Measurements from ENCODE around the gene ARHGAP11A.

The ARHGAP11A gene

GRCh38 chr15:32637704-32638103 is 22.4 kb downstream of the ARHGAP11A start:
- TF ChIP-seq, protein P1, sequence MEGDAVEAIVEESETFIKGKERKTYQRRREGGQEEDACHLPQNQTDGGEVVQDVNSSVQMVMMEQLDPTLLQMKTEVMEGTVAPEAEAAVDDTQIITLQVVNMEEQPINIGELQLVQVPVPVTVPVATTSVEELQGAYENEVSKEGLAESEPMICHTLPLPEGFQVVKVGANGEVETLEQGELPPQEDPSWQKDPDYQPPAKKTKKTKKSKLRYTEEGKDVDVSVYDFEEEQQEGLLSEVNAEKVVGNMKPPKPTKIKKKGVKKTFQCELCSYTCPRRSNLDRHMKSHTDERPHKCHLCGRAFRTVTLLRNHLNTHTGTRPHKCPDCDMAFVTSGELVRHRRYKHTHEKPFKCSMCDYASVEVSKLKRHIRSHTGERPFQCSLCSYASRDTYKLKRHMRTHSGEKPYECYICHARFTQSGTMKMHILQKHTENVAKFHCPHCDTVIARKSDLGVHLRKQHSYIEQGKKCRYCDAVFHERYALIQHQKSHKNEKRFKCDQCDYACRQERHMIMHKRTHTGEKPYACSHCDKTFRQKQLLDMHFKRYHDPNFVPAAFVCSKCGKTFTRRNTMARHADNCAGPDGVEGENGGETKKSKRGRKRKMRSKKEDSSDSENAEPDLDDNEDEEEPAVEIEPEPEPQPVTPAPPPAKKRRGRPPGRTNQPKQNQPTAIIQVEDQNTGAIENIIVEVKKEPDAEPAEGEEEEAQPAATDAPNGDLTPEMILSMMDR (IDR thresholded peaks at IDR 0.05; ENCODE audit: low read length, missing control alignments): no peak
- no peak for DNase-seq (ENCODE audit: low read depth)
- H3K4me3 ChIP-seq (replicated peaks; ENCODE audit: low read depth, low read length): no peak overlapping the region

- TF ChIP-seq, protein P1 (IDR thresholded peaks at IDR 0.05; ENCODE audit: low read length, missing control alignments): no peak
- peak; percentile 37 for DNase-seq (ENCODE audit: low read depth)
- H3K4me3 ChIP-seq (replicated peaks; ENCODE audit: low read depth, low read length): peak within 1 kb of the TSS; percentile 47
These were observed 26.3 kb downstream of the ARHGAP11A start, which contains the start of gene SCG5 for GRCh38 chr15:32641517-32642059. Gene SCG5, plus strand, starts transcription at chr15:32641710. Its CDS starts 1,883 bp downstream, at chr15:32643593.

DNA sequence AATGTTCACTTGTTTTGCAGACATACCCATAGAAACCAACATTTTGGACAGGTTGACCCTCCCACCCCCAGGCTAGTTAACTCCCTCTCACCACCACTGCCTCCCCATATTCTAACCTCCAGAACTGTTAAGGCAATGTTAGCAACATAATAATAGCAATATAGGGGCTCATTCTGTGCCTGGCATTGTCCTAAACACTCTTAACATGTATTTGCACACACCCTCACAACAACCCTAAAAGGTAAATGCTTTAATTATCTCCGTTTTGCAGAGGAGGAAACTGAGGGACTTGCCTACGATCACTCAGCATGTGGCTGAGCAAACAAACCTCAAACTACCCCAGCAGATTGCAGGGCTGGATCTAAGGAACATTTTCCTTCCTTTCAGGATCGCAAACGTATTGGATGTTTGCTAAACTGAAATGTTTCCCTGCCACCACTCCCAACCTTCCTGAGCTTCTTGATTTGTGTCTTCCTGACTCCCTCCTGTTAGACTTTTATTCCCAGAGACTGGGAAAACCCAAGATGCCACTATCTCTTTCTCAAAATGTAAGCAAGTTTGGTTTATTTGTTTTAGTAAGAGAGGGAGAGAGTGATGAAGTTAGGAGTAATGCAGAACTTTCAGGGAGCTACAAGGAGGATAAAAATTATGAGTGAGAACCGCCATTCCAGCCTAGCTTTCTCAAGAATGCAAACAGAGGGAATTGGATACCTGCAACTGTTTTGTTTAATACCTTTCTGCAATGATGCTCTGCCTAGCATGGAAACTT is 27.5 kb downstream of the ARHGAP11A start:
- DNase-seq (ENCODE audit: low read depth): no peak
- H3K4me3 ChIP-seq (replicated peaks; ENCODE audit: low read depth, low read length): no peak overlapping the region
- TF ChIP-seq, protein P1 (IDR thresholded peaks at IDR 0.05; ENCODE audit: low read length, missing control alignments): no peak

GRCh38 chr15:32643907-32644445 is 28.7 kb downstream of the ARHGAP11A start:
- no peak overlapping the region for H3K4me3 ChIP-seq (replicated peaks; ENCODE audit: low read depth, low read length)
- TF ChIP-seq, protein P1 (IDR thresholded peaks at IDR 0.05; ENCODE audit: low read length, missing control alignments): no peak
- DNase-seq (ENCODE audit: low read depth): no peak

GRCh38 chr15:32646291-32646690 is 31.0 kb downstream of the ARHGAP11A start:
- DNase-seq (ENCODE audit: low read depth): no peak
- H3K4me3 ChIP-seq (replicated peaks; ENCODE audit: low read depth, low read length): no peak overlapping the region
- TF ChIP-seq, protein P1 (IDR thresholded peaks at IDR 0.05; ENCODE audit: low read length, missing control alignments): no peak

- peak; percentile 45 for DNase-seq (ENCODE audit: low read depth)
- H3K4me3 ChIP-seq (replicated peaks; ENCODE audit: low read depth, low read length): no peak overlapping the region
- TF ChIP-seq, protein P1 (IDR thresholded peaks at IDR 0.05; ENCODE audit: low read length, missing control alignments): peak; percentile 59
These were observed 34.0 kb downstream of the ARHGAP11A start for GRCh38 chr15:32649342-32649741.

All from fibroblast of pulmonary artery (primary cell).